H1 (cell line): ENCODE data around the gene NHERF2.

Experiments
- BCL11A ChIP-seq, 2 experiments: IDR thresholded peaks; one replicate each; pipeline ENCODE4 v1.6.1; 2011; ENCODE audit warnings: low read depth in 2 of 2, low read length in 2 of 2, mild to moderate bottlenecking in 2 of 2
- BRCA1 ChIP-seq: IDR thresholded peaks from 2 replicates; pipeline ENCODE4 v1.6.1; 2012; ENCODE audit warnings: low read depth, low read length, improper control_type of control experiment
- CTCF ChIP-seq, 3 experiments: IDR thresholded peaks; 1 replicate in 2 of 3; 2 replicates in 1 of 3; pipeline versions ENCODE4 v1.5.1 to v1.6.1; 2011; ENCODE audit warnings: low read length in 3 of 3, mild to moderate bottlenecking in 3 of 3, inconsistent platforms in 2 of 3, low read depth in 1 of 3, moderate library complexity in 1 of 3; ENCODE audit not compliant: insufficient read depth in 1 of 3; ENCODE audit errors: control extremely low read depth in 1 of 3
- EP300 ChIP-seq, 2 experiments: IDR thresholded peaks; 1 replicate in 1 of 2; 2 replicates in 1 of 2; pipeline ENCODE4 v1.6.1; 2011 to 2012; ENCODE audit warnings: low read depth in 2 of 2, low read length in 2 of 2, mild to moderate bottlenecking in 2 of 2, borderline replicate concordance in 1 of 2, inconsistent platforms in 1 of 2, moderate library complexity in 1 of 2
- FOSL1 ChIP-seq: IDR thresholded peaks from 2 replicates; pipeline ENCODE4 v1.6.1; 2011; ENCODE audit warnings: mild to moderate bottlenecking, low read depth, low read length, moderate library complexity; ENCODE audit not compliant: insufficient read depth

- no peak for TF ChIP-seq CTCF (IDR thresholded peaks at IDR 0.05; ENCODE audit: control extremely low read depth in 1 of 3, insufficient read depth in 1 of 3, low read depth in 1 of 3, low read length in 3 of 3)
- no peak for TF ChIP-seq BRCA1
- no peak for TF ChIP-seq FOSL1
- TF ChIP-seq BCL11A (IDR thresholded peaks at IDR 0.05; ENCODE audit: low read depth in 2 of 2, low read length in 2 of 2), result no peak
- no peak for TF ChIP-seq EP300 (IDR thresholded peaks at IDR 0.05; ENCODE audit: borderline replicate concordance in 1 of 2, low read depth in 2 of 2, low read length in 2 of 2)
These were observed 51.4 kb downstream of the NHERF2 start for GRCh38 chr16:2078096-2078495.
